Ovary (tissue), 3 donors: ENCODE measurements around the gene PHF2.

Experiments
- CTCF ChIP-seq, 3 donors: fragments of 450-650 bp in 2 of 3; fragments of 200-600 bp in 1 of 3; IDR thresholded peaks; one replicate each; pipeline versions ENCODE4 v1.5.1 to v1.8.0; 2016 to 2022; ENCODE audit warnings: antibody characterized with exemption in 3 of 3, mild to moderate bottlenecking in 1 of 3
- EP300 ChIP-seq: sonication (generic); formaldehyde crosslinking; IDR thresholded peaks from one replicate; pipeline ENCODE4 v1.6.1; 2017; ENCODE audit warnings: antibody characterized with exemption
- POLR2A ChIP-seq: fragments of 450-650 bp; IDR thresholded peaks from one replicate; pipeline ENCODE4 v1.6.1; 2017; ENCODE audit warnings: antibody characterized with exemption, mild to moderate bottlenecking, moderate library complexity
- donor health status: DM: no; HTN: no; CAD: no.

DNA sequence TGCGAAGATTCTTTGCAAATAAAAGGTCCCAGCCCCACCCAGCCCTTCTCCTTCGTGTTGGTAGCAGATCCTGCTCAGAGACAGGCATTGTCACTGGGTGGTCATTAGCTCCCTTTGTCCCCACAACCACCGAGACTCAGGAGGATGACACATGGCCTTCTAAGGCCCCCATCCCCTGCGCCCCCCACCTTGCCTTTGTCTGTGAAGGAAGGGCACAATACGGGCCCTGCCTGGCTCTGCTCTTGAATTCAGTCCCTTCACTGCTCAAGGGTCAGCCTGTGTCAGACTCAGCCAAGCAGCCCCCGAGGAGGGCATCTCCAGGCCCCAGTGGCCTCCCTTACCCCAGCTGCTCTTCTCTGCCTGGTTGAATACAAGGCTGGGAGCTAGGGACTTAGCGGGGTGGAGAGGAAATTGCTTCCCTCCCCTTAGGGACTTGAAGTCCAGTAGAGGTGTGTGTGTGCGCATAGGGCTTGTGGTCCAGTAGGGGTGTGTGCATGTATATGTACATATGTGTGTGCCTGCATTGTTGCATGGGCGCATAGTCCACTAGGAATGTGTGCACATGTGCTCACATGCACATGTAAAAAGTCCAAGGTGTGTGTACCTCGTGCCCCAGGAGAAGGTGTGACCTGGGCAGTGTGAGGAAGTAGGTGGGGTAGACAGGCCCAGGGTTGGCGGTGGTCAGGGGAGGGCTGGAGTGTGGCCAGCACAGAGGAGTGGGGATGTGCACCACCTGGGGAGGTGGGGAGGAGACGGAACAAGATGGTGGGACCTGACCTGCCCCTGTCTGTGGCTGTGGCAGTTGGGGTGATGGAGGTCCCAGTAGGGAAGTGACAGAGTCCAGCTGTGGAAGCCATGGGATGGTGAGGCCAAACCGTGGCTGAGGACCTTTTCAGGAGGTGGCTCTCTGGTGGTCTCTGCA, 59.1 kb downstream of the PHF2 start:
- TF ChIP-seq CTCF (IDR thresholded peaks at IDR 0.05): no peak
- no peak for TF ChIP-seq POLR2A
- no peak for TF ChIP-seq EP300
